HepG2 (cell line): ENCODE data around the gene RABGEF1. TPM values are rescaled to one million over a fixed set of nuclear protein-coding genes. Genes with fewer than 3 reads are reported as not detected.

ENCODE experiments used
- ETS1 ChIP-seq: sonication (generic); formaldehyde crosslinking; IDR thresholded peaks from 2 replicates; pipeline ENCODE4 v1.4.0; 2020; ENCODE audit warnings: missing genetic modification reagents
- HMGA1 ChIP-seq: sonication (generic); formaldehyde crosslinking; conservative IDR thresholded peaks from 2 replicates; pipeline ENCODE4 v1.4.0; 2020; ENCODE audit warnings: missing genetic modification reagents
- HOXA5 ChIP-seq: sonication (generic); formaldehyde crosslinking; IDR thresholded peaks from 2 replicates; pipeline ENCODE4 v1.4.0; 2020; ENCODE audit warnings: missing genetic modification reagents
- SIX1 ChIP-seq: sonication (generic); formaldehyde crosslinking; IDR thresholded peaks from 2 replicates; pipeline ENCODE4 v1.4.0; 2020; ENCODE audit warnings: missing genetic modification reagents, borderline replicate concordance
- SOX13 ChIP-seq, 3 experiments: fragments of 450-650 bp in 1 of 3; sonication (generic) in 1 of 3; formaldehyde crosslinking in 1 of 3; IDR thresholded peaks in 2 of 3; conservative IDR thresholded peaks in 1 of 3; 2 replicates each; pipeline versions ENCODE4 v1.5.0 to v1.6.1; 2016 to 2020; ENCODE audit warnings: antibody characterized with exemption in 1 of 3, mild to moderate bottlenecking in 1 of 3, missing compliant biosample characterization in 1 of 3, missing genetic modification reagents in 1 of 3, moderate library complexity in 1 of 3
- STAT5B ChIP-seq: sonication (generic); formaldehyde crosslinking; IDR thresholded peaks from 2 replicates; pipeline ENCODE4 v1.4.0; 2020; ENCODE audit warnings: missing genetic modification reagents
- ZBTB1 ChIP-seq: sonication (generic); formaldehyde crosslinking; IDR thresholded peaks from 2 replicates; pipeline ENCODE4 v1.4.0; 2020; ENCODE audit warnings: missing genetic modification reagents, borderline replicate concordance
- ZMYM4 ChIP-seq: sonication (generic); formaldehyde crosslinking; IDR thresholded peaks from 2 replicates; pipeline ENCODE4 v1.8.1; 2023; ENCODE audit warnings: mild to moderate bottlenecking, missing genetic modification reagents
- ZNF282 ChIP-seq: fragments of 450-650 bp; IDR thresholded peaks from 2 replicates; pipeline ENCODE4 v1.6.1; 2018; ENCODE audit not compliant: partially characterized antibody
- ZNF335 ChIP-seq: sonication (generic); formaldehyde crosslinking; IDR thresholded peaks from 2 replicates; pipeline ENCODE4 v1.4.0; 2020; ENCODE audit warnings: missing genetic modification reagents
- ZNF362 ChIP-seq: sonication (generic); formaldehyde crosslinking; IDR thresholded peaks from 2 replicates; pipeline ENCODE4 v1.4.0; 2020; ENCODE audit warnings: missing genetic modification reagents, mild to moderate bottlenecking, borderline replicate concordance
- ZNF792 ChIP-seq: IDR thresholded peaks from 2 replicates; pipeline ENCODE4 v1.6.1; 2016
- ZSCAN5A ChIP-seq: sonication (generic); formaldehyde crosslinking; IDR thresholded peaks from 2 replicates; pipeline ENCODE4 v1.8.0; 2022; ENCODE audit warnings: mild to moderate bottlenecking, missing genetic modification reagents, borderline replicate concordance
- polyA plus RNA-seq, 8 experiments: library from polyadenylated mRNA; depleted of rRNA in 3 of 8; stranded (reverse) in 7 of 8; unstranded in 1 of 8; fragments of >200 nt; fragmentation: Illumina TruSeq in 4 of 8; extraction: Trizol in 4 of 8; gene quantifications; 2 replicates each; pipeline versions ENCODE4 v1.2.1 to v1.2.3, GENCODE V29; 2011 to 2016; ENCODE audit warnings: low read depth in 4 of 8, missing spikeins in 1 of 8, mixed read lengths in 1 of 8; ENCODE audit not compliant: insufficient read depth in 1 of 8
- total RNA-seq, 5 experiments: library from RNA; depleted of rRNA; stranded (reverse); fragments of >200 nt; fragmentation: Illumina TruSeq; extraction: Trizol; gene quantifications; 2 replicates each; pipeline ENCODE4 v1.2.3, GENCODE V29; 2016; ENCODE audit warnings: low read depth in 1 of 5
- TF ChIP-seq, protein P1 (sequence below): sonication (generic); formaldehyde crosslinking; IDR thresholded peaks from 2 replicates; pipeline ENCODE4 v1.5.1; 2020; ENCODE audit warnings: mild to moderate bottlenecking, missing genetic modification reagents, borderline replicate concordance
- TF ChIP-seq, protein P2 (sequence below): sonication (generic); formaldehyde crosslinking; IDR thresholded peaks from 2 replicates; pipeline ENCODE4 v1.5.0; 2020; ENCODE audit warnings: missing genetic modification reagents

Gene RABGEF1
- total and polyA plus RNA-seq, 2 of the 13 experiments (the other 11 are each of a cell fraction or from before 2014, with no cell fraction given), result 22.7 to 35.3 TPM

GRCh38 chr7:66844552-66845378 lies 104.2 kb downstream of the RABGEF1 start (continued):
- TF ChIP-seq STAT5B (CRISPR knock-in tag) (peak; percentile 82), ZNF792 (CRISPR knock-in tag) (peak; percentile 91), SOX13 (IDR thresholded peaks at IDR 0.05) (no peak), SOX13 (CRISPR knock-in tag; conservative IDR thresholded peaks at IDR 0.05 in 1 of 2, IDR thresholded peaks at IDR 0.05 in 1 of 2) (peak in 1 of 2 experiments; percentile 18; a peak in 1 of 4 replicates), HOXA5 (CRISPR knock-in tag) (peak; percentile 43; the same call in 1 of the 2 replicates), ETS1 (CRISPR knock-in tag) (no peak), ZBTB1 (no peak), SIX1 (CRISPR knock-in tag) (no peak), ZSCAN5A (CRISPR knock-in tag) (0 out of 2 replicates have a peak, but pooled peaks have one; percentile 16), ZNF335 (CRISPR knock-in tag) (0 out of 2 replicates have a peak, but pooled peaks have one; percentile 40), HMGA1 (no peak), ZNF362 (CRISPR knock-in tag) (no peak), ZMYM4 (CRISPR knock-in tag) (peak; percentile 99), ZNF282 (no peak)
- TF ChIP-seq, protein P1, sequence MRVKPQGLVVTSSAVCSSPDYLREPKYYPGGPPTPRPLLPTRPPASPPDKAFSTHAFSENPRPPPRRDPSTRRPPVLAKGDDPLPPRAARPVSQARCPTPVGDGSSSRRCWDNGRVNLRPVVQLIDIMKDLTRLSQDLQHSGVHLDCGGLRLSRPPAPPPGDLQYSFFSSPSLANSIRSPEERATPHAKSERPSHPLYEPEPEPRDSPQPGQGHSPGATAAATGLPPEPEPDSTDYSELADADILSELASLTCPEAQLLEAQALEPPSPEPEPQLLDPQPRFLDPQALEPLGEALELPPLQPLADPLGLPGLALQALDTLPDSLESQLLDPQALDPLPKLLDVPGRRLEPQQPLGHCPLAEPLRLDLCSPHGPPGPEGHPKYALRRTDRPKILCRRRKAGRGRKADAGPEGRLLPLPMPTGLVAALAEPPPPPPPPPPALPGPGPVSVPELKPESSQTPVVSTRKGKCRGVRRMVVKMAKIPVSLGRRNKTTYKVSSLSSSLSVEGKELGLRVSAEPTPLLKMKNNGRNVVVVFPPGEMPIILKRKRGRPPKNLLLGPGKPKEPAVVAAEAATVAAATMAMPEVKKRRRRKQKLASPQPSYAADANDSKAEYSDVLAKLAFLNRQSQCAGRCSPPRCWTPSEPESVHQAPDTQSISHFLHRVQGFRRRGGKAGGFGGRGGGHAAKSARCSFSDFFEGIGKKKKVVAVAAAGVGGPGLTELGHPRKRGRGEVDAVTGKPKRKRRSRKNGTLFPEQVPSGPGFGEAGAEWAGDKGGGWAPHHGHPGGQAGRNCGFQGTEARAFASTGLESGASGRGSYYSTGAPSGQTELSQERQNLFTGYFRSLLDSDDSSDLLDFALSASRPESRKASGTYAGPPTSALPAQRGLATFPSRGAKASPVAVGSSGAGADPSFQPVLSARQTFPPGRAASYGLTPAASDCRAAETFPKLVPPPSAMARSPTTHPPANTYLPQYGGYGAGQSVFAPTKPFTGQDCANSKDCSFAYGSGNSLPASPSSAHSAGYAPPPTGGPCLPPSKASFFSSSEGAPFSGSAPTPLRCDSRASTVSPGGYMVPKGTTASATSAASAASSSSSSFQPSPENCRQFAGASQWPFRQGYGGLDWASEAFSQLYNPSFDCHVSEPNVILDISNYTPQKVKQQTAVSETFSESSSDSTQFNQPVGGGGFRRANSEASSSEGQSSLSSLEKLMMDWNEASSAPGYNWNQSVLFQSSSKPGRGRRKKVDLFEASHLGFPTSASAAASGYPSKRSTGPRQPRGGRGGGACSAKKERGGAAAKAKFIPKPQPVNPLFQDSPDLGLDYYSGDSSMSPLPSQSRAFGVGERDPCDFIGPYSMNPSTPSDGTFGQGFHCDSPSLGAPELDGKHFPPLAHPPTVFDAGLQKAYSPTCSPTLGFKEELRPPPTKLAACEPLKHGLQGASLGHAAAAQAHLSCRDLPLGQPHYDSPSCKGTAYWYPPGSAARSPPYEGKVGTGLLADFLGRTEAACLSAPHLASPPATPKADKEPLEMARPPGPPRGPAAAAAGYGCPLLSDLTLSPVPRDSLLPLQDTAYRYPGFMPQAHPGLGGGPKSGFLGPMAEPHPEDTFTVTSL, result no peak
- TF ChIP-seq, protein P2, sequence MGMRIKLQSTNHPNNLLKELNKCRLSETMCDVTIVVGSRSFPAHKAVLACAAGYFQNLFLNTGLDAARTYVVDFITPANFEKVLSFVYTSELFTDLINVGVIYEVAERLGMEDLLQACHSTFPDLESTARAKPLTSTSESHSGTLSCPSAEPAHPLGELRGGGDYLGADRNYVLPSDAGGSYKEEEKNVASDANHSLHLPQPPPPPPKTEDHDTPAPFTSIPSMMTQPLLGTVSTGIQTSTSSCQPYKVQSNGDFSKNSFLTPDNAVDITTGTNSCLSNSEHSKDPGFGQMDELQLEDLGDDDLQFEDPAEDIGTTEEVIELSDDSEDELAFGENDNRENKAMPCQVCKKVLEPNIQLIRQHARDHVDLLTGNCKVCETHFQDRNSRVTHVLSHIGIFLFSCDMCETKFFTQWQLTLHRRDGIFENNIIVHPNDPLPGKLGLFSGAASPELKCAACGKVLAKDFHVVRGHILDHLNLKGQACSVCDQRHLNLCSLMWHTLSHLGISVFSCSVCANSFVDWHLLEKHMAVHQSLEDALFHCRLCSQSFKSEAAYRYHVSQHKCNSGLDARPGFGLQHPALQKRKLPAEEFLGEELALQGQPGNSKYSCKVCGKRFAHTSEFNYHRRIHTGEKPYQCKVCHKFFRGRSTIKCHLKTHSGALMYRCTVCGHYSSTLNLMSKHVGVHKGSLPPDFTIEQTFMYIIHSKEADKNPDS (CRISPR knock-in tag), result peak; percentile 71; the same call in 1 of the 2 replicates
